ENCODE measurements around the gene TUBB1.

TUBB1 gene

GRCh38 chr20:58990651-58991445, 28.4 kb upstream of the TUBB1 start:
- DNase-seq: no peak

- no peak for DNase-seq
Measured at GRCh38 chr20:58991715-58992114, 27.5 kb upstream of the TUBB1 start.

GRCh38 chr20:58992911-58993310, 26.3 kb upstream of the TUBB1 start:
- no peak for DNase-seq

GRCh38 chr20:58993332-58994248, 25.6 kb upstream of the TUBB1 start:
- no peak for DNase-seq

- no peak for DNase-seq
Measured at GRCh38 chr20:58994390-58995159, 24.7 kb upstream of the TUBB1 start.

- no peak for DNase-seq
Measured at GRCh38 chr20:58995461-58996225, 23.6 kb upstream of the TUBB1 start.

GRCh38 chr20:58996226-58996611, 23.0 kb upstream of the TUBB1 start:
- DNase-seq: no peak

GRCh38 chr20:58997141-58997770, 22.0 kb upstream of the TUBB1 start:
- no peak for DNase-seq

- DNase-seq: no peak
Measured at GRCh38 chr20:58998656-58999055, 20.6 kb upstream of the TUBB1 start.

- DNase-seq: no peak
Measured at GRCh38 chr20:59000326-59000725, 18.9 kb upstream of the TUBB1 start.

- no peak for DNase-seq
Measured at GRCh38 chr20:59001068-59001448, 18.2 kb upstream of the TUBB1 start.

GRCh38 chr20:59001449-59002171, 17.6 kb upstream of the TUBB1 start:
- DNase-seq: no peak

GRCh38 chr20:59002388-59002787, 16.8 kb upstream of the TUBB1 start:
- no peak for DNase-seq

- DNase-seq: no peak
Measured at GRCh38 chr20:59002874-59003399, 16.3 kb upstream of the TUBB1 start.

- no peak for DNase-seq
Measured at GRCh38 chr20:59003836-59004492, 15.3 kb upstream of the TUBB1 start.

- DNase-seq: peak; percentile 64
Measured at GRCh38 chr20:59004493-59004762, 14.8 kb upstream of the TUBB1 start.

- peak; percentile 46 for DNase-seq
Measured at GRCh38 chr20:59004763-59005522, 14.3 kb upstream of the TUBB1 start.

- no peak for DNase-seq
Measured at GRCh38 chr20:59005523-59006166, 13.6 kb upstream of the TUBB1 start.

GRCh38 chr20:59006167-59006863, 12.9 kb upstream of the TUBB1 start:
- peak; percentile 34 for DNase-seq

Data from stimulated activated CD8-positive, alpha-beta memory T cell treated with anti-CD3 and anti-CD28 coated beads, Interleukin-4, amount 100 ng/mL, for 48 hours (primary cell).